Left cardiac atrium (tissue), 4 donors: ENCODE results near the gene SRRM3. TPM values are rescaled to one million over a fixed set of nuclear protein-coding genes. Genes with fewer than 3 reads are reported as not detected.
"Not testable (repeated sequence)": the region's sequence is repeated elsewhere in the genome, so short reads cannot be mapped to it uniquely, and the experiment has no call there.

Experiments
- ATAC-seq, 2 donors: fragments of 200-7000 bp; cut with Tn5 transposase; one replicate each; pipeline ENCODE4 v1.9.1; 2020; ENCODE audit warnings: mild to moderate bottlenecking in 2 of 2, moderate library complexity in 2 of 2
- DNase-seq: peaks from one replicate; pipeline ENCODE4 v3.0.0-alpha.2; 2020
- intact Hi-C, 2 donors: fragments of 100-400 bp; cut with DNase I; formaldehyde crosslinking; loops; one replicate each; pipeline versions ENCODE4 v1.14.1 to v1.15.1; 2022 to 2023
- long read RNA-seq: library from polyadenylated mRNA; unstranded; transcript quantifications from one replicate; pipeline ENCODE4 v2.0.0, GENCODE V29; 2021
- total RNA-seq, 2 donors: library from RNA; stranded (reverse); fragmentation: NEBNext Ultra II Directional; extraction: Animal tissue kit (Norgen Biotek cat#: 25700); gene quantifications; one replicate each; pipeline ENCODE4 v1.2.1, GENCODE V29; 2021
- donor health status: DM: no; HTN: yes; CAD: no.
- donor health status: DM: no; HTN: yes; CAD: no; lungs with severe emphysema.
- donor health status: DM: yes; HTN: yes; CAD: no.
- donor health status: Dilated cardiomyopathy.

Gene SRRM3, protein sequence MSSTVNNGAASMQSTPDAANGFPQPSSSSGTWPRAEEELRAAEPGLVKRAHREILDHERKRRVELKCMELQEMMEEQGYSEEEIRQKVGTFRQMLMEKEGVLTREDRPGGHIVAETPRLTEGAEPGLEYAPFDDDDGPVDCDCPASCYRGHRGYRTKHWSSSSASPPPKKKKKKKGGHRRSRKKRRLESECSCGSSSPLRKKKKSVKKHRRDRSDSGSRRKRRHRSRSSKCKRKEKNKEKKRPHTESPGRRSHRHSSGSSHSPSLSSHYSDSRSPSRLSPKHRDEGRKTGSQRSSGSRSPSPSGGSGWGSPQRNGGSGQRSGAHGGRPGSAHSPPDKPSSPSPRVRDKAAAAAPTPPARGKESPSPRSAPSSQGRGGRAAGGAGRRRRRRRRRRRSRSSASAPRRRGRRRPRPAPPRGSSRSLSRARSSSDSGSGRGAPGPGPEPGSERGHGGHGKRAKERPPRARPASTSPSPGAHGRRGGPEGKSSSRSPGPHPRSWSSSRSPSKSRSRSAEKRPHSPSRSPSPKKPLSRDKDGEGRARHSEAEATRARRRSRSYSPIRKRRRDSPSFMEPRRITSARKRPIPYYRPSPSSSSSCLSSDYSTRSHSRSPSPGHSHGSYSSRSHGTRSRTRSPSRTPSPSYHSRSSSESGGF
- total RNA-seq = 10 to 100 TPM; 19.7 to 27.4 TPM
- long read RNA-seq, transcript SRRM3-205 (4 exons, 2,150 nt) = major isoform, 12 of 83 reads
- long read RNA-seq, partial matches to known transcripts = 62 of 83 reads
- long read RNA-seq, other reads (novel, unspliced or antisense) = 9 of 83 reads

DNA sequence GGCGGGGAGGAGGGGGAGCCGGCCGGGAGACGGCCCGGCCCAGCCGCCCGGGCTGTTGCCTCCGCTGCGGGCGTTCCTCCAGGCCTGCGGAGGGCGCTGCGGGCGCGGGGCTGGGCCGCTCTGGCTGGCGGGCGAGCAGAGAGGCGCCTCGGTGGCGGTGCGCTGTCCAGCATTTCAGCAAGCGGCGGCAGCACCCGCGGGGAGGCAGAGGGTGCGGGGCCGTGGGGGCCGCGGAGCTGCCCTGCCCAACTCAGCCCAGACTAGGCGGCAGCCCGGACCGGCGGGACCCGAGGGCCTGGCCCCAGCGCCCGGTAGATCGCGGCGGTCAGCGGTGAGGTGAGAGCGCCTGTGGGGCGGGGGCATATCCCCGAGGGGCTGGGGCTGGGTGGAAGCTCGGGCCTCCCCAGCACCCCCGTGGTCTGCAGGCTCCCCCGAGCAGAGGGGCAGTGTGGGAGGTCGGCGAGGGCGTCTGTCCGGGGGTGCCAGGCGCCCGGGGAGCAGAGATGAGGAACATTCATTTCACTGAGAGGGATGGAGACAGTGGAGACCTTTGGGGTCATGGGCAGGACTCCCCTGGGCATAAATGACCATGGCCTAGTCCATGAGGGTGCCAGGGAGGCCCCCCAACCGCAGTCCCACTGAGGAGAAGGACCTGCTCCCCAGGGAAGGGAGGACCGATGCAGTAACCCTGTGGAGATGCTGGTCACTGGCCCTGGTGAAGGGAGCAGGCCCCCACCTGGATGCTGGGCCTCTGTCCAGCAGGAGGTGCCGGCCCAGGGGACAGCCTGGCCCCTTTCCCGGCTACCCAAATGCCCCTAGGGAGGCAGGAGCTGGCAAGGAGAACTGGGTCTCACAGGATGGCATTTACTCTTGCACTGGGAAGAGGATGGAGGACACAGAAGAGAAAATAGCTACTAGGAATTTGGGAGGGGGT is at the start of gene SRRM3:
SRRM3 (plus strand) TSS at position 165 of the 934 bp plus-strand sequence. CDS start 33,171 bp downstream, outside the sequence.
- intact Hi-C loops = no loop called here
- ATAC-seq (peak; percentile 91 to 95), DNase-seq (peak; percentile 78)

DNA sequence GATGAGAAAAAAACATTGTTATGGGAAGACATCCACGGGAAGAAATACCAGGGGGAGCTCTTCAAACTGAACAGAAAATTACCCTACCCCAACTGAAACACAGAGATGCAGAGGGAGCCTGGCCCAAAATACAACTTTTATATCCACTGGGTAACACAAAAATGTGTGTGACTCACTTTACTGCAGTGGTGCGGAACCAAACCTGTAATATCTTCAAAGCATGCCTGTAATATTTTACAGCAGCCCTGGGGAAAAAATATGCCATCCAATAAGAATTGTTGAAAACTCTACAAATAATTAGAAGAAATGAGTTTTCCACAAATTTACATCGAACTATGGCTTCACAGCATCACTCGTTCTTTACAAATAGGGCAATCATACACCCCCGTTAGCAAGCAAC is 49.8 kb upstream of the SRRM3 start:
- no peak for DNase-seq
- ATAC-seq = no peak
- intact Hi-C loops = no loop called here

DNA sequence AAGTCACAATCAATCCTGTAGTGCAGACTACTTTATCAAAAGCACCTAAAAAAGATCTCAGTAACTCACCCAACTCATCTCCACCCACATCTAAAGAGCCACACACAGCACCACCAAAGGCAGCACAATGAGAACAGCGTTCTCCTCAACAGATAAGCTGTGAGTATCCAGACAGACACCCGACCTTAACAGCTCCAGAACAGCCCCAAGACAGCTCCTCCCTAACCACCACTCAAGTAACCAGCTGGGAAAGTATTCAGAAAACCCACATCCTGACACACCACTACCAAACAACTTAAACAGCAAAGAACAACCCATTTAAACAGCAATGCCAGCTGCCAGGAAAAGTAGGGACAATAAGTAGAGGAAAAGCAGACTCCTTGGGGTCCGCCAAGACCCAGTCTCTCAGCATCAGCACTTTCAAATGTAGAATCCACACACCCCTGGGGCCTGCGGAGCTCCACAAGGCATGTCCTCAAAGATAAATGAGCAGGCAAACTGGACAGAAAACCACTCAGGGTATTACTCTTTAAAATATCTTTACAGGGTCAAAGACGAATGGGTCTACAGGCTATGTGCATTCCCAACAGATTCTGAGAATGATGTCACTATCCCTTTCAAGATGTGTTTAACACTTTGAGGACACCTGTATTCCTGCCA is 48.0 kb upstream of the SRRM3 start:
- ATAC-seq, DNase-seq: not testable (repeated sequence)

DNA sequence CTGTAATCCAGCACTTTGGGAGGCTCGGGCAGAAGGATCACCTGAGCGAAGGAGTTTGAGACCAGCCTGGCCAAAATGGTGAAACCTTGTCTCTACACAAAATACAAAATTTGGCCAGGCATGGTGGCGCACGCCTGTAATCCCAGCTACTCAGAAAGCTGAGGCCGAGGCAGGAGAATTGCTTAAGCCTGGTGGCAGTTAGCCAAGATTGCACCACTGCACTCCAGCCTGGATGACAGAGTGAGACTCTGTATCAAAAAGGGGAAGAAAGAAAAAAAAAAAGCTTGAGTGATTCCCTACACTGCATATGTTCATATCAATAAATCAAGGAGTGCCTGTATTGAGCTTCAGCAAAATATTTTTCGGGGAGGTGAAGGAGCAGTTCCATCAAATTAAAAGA is 45.8 kb upstream of the SRRM3 start:
- intact Hi-C loops = no loop called here
- DNase-seq (peak; percentile 71), ATAC-seq (peak; percentile 57 to 58)

More for the DNA sequence above, 48.0 kb upstream of the SRRM3 start:
- intact Hi-C loops = not testable (repeated sequence)

DNA sequence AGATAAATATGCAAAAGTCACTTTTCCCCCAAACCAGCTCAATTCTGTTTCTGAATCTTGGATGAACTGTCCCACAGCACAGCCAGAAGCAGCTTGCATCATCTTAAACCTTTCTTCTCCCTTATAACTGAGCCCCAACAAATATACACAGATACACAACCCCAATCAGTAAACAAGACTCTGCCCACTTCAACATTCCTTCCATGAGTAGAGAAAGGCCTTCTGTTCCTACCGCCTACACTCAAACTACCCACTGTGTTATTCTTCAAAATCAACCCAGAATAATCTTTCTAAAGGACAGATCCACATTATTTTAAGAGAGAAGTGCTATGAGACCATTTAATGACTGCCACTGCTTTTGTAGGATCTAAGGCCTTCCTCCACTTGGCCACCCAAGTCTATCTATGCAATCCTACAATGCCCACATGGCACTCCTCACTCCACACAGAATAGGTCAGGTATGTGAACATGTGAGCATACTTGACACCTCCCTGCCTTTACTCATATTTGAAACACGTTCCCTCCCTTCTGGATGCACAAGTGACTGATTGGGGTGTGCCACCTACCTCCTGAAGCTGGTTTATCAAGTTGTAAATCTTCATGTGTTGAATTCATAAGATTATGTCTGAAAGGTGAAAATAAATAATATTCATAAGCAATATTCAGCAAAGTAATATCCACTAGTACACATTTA is 44.6 kb upstream of the SRRM3 start:
- ATAC-seq, intact Hi-C loops, DNase-seq: not testable (repeated sequence)

DNA sequence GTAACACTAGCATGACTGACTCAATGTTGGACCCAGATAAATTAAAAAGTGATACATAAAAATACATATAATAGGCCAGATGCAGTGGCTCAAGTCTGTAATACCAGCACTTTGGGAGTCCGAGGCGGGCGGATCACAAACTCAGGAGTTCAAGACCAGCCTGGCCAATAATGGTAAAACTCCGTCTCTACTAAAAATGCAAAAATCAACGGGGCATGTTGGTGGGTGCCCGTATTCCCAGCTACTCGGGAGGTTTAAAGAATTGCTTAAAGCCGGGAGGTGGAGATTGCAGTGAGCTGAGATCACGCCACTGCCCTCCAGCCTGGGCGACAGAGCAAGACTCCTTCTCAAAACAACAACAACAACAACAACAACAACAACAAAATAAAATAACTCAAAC is 43.3 kb upstream of the SRRM3 start:
- ATAC-seq, intact Hi-C loops, DNase-seq: not testable (repeated sequence)

DNA sequence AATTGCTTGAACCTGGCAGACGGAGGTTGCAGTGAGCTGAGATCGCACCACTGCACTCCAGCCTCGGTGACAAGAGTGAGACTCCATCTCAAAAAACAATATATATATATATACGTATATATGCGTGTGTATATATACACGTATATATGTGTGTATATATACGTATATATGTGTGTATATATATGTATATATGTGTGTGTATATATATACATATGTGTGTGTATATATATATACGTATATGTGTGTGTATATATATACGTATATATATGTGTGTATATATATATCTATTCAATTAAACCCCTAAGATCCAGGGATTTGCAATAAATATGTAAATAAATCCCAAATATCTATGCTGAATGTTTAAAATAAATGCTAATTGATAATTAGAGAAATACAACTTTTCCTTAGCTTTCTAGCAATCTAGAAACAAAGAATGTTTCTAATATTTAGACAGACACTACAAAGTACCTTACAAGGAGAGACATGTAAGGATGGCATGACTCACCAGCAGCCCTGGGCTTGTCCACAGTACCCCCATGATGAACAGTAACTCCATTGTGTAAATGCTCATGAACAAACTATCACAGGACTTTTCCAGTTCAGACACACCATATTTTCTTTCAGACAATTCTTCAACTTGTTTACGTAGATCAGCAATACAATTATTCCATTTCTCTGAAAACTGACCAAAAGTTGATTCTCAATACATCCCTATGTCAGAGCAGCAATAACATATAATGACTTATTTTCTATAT is 39.1 kb upstream of the SRRM3 start:
- DNase-seq, ATAC-seq, intact Hi-C loops: not testable (repeated sequence)

DNA sequence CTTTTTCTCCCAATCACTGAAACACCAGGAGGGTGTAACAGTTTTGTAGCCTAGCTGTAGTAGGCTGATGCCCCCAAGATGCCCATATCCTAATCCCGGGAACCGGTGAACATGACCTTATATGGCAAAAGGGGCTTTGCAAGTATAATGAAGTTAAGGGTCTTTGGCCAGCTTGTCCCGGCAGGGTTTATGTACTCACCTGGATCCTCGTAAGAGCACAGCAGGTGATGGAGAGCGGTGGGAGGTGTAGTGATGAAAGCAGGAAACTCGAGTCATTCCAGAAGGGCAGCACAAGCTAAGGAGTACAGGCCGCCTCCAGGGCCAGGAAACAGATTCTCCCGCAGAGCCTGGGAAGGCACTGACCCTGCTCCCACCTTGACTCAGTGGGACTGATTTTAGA is 37.9 kb upstream of the SRRM3 start:
- DNase-seq, intact Hi-C loops: not testable (repeated sequence)

DNA sequence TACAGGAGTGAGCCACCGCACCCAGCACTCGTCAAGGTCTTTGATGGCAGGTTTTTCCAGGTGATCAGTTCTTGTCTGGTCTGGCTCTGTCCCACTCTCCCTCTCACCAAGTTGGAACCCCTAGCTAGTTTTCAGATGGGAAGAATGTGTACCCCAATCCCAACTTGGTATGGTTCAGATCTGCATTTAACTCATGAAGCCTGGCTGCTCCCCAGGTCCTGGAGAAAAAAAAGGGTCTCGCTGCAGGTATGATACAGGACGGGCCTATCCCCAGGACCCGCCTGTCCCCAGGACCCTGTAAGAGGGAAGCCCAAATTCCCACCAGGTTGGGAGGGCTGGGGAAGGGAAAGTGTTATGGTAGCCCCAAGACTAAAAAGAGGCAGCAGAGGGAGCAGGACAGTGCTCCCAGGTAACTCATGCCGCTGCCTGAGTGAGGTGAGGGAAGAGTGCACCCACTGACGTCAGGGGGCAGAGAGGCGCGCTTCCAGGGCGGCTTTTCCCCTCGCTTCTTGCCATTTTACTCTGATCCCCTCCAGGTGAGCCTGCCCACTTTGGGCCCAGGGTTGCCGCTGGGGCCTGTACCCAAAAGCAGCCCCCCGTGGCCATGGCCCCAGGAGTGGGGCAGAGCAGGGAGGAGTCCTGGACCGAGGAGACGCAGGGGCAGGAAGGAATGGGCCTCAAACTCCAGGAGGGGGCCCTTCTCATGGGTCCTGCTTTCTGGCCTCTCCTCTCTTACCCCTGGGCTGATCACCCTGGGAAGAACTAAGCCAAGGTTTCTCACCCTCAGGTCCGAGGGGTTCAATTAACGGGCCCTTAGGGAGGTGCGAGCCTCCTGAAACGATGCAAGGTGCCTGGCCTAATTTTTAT is 36.4 kb upstream of the SRRM3 start:
- no peak for ATAC-seq
- no peak for DNase-seq
- intact Hi-C loops = no loop called here

More for the DNA sequence above, 37.9 kb upstream of the SRRM3 start:
- not testable (repeated sequence) for ATAC-seq

DNA sequence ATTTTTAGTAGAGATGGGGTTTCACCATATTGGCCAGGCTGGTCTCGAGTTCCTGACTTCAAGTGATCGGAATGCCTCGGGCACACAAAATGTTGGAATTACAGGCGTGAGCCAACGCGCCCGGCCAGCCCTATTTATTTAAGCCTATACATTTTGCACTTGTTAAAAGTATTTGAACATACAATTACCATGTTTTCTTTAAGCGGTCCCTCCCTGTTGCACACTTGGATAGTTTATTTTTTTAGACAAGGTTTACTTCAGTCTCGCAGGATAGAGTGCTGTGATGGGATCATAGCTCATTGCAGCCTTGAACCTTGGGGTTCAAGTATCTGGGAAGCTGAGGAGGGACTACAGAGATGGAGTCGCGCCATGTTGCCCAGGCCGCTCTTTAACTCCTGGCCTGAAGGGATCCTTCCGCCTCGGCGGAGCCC is 35.7 kb upstream of the SRRM3 start:
- intact Hi-C loops = no loop called here
- DNase-seq = no peak

DNA sequence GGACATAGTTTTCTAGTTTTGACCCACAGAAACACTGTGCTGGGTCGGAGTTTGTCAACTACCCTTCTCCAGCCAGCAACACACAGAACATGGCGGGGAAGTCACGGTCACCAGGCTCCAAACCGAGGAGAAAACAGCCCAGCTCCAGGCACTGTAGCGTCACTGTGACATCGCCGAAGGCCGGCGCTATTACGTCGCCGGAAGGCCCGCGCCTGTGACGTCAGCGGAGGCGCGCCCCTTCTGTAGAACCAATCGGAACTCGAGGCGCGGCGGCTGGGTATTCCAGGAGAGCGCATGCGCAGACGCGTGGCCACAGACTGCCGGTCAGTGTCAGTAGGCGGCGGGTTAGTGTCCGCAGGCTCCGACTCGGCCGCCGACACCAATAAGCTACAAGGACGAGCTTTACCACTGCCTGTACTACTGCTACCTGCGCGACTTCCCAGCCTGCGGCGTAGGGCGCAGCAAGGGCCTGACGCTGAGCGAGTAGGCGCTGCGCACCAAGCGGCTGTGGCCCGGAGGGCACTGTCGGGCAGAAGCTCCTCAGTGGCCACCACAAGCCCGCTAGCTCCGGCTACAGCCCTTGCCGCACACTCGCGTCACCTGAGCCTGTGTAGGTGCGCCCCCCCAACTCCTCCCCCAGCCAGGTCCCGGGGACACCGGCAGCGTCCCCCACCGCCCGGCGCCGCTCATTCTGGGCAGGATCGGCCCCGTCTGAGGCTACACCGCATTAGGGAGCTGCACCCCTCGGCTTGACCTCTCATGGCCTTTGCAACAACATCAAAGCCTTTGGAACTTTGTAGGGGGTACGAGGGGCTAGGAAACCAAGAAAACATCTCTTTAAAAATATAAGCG is 35.1 kb upstream of the SRRM3 start:
- DNase-seq (peak; percentile 99), ATAC-seq (peak; percentile 97 to 99)
- intact Hi-C loops = no loop called here

More for the DNA sequence above, 35.7 kb upstream of the SRRM3 start:
- ATAC-seq = no peak

DNA sequence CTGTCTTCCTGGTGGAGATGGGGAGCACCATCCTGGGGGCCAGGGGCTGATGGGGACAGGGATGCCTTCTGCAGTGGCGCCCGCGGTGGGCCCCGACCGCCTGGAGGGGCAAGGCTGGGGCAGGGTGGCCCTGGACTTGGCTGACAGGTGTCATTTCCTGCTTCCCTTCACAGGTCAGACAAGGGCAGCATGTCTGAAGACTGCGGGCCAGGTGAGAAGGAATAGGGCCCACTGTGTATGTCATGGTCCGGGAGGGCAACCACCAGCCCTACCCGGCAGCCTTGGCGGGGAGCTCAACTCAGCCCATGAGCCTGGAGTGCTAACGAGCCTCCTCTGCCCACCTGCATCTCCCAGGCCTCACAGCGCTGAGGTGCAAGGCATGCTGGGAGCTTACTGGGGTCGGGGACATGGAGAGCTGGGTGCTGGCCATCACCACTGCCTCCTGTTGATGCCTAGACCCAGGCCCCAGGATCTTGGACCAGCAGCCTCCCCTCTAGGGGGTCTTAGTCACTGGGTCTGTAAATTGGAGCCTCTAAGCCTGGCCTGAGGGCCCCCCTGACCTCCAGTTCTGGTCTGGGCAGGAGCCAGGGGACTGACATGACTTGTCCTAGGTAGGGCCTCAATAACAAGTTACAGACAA is 28.0 kb upstream of the SRRM3 start:
- no peak for DNase-seq
- intact Hi-C loops = no loop called here

DNA sequence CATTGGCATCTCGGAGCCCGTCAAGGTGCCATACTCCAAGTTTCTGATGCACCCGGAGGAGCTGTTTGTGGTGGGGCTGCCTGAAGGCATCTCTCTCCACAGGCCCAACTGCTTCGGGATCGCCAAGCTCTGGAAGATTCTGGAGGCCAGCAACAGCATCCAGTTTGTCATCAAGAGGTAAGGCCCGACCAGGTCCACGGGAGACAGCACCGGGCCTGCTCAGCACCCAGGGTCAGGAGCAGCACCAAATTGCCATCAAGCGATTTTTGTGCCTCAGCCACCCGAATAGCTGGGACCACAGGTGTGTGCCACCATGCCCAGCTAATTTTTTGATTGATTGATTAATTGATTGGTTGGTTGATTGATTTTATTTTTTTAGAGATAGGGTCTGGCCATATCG is 24.7 kb upstream of the SRRM3 start:
- intact Hi-C loops = loop anchor here in 1 of 2 donors (5.0 kb wide), 1 partner anchor 85 kb away; no protein-coding TSS in a partner anchor
- not testable (repeated sequence) for DNase-seq

More for the DNA sequence above, 28.0 kb upstream of the SRRM3 start:
- no peak for ATAC-seq

DNA sequence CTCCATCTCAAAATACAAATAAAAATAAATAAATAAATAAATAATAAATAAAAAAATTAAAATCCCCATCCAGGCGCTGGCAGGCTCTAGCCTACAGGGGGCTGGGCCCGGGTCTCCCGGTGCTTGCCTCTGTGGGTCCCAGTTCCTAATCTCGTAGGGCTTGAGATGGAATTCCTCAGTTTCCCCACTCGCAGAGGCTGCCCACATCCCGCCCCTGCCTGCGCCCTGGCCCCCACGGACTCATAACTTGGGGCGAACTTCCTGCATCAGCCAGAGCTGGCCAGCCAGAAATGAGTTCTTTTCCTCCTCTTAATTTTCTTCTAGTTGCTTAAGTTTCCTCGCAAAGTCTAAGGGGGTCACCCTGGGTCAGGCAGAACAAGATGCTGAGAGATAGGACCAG is 22.0 kb upstream of the SRRM3 start:
- ATAC-seq (no peak), DNase-seq (no peak)
- intact Hi-C loops = loop anchor here in 1 of 2 donors (5.0 kb wide), 1 partner anchor 83 kb away; no protein-coding TSS in a partner anchor

More for the DNA sequence above, 24.7 kb upstream of the SRRM3 start:
- not testable (repeated sequence) for ATAC-seq
